GM21528 (cell line): ENCODE measurements around the gene KNOP1.

Source experiments
- ATAC-seq: cut with Tn5 transposase; IDR thresholded peaks from one replicate; pipeline ENCODE4 v1.9.1; 2021; ENCODE audit warnings: mild to moderate bottlenecking, moderate library complexity; ENCODE audit not compliant: unreplicated experiment, low FRiP score

KNOP1 gene

DNA sequence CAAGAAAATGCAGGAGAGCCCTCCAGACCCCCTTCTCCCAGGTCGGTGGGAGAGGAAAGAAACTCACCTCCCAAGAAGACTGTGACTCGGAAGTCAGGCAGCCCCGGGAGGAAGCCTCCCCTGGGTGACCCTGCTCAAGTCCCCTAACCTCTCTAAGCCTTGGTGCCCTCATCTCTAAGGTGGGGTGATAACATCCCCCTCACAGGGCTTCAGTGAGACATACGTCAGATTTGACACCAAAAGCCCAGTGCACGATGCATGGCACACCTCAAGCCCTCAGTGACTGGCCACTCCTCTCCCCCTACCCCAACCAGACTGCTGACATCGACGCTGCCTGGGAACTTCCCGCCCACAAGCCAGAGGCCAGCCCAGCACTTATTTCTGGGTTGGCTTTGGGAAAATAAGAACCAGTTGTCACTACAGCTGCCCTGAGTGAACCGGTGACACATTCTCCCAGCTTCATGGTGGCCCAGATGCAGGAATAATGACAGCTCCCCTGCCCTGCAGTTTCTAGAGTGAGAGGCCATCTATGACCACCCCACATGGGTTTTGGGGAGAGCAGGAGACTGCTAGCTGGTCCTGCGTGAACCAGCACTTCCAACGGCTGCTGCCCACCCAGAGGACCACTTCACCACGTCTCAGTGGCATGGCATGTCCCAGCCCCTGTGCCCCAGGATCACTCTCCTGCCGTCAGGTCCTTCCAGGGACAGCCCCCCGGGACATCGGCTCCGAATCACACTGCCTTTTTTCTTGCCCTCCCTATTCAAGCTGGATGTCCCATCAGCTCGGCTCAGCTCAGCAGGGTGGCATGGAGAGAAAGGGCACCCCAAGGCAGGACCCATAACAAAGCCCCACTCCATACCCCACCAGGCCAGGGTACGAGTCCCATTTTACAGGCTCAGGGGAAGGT, 9.5 kb downstream of the KNOP1 start:
- no peak for ATAC-seq

DNA sequence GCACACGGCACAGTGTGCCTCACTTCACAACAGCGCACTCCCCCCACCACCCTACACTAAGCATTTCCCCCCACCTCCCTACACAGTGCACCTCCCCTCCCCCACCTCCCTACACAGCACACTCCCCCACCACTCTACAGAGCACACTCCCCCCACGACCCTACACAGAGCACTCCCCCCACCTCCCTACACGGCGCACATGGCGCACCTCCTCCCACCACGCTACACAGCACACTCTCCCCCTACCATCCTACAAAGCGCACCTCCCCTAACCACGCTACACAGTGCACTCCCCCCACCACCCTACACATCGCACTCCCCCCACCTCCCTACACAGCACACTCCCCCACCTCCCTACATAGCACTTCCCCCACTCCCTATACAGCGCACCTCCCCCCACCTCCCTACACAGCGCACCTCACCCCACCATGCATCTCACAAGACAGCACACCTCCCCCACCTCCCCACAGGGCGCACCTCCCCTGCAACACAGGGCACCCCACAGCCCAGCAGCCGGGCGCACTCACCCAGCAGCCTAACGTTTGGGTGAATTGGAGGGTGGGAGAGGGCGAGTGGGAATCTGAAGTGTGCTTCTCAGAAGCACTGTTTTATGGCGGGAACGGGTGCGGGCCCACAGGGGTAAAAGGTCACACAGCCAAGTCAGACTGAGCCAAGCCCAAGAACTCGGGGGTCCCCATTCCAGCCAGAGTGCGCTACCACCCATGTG, 10.3 kb downstream of the KNOP1 start:
- ATAC-seq: no peak

DNA sequence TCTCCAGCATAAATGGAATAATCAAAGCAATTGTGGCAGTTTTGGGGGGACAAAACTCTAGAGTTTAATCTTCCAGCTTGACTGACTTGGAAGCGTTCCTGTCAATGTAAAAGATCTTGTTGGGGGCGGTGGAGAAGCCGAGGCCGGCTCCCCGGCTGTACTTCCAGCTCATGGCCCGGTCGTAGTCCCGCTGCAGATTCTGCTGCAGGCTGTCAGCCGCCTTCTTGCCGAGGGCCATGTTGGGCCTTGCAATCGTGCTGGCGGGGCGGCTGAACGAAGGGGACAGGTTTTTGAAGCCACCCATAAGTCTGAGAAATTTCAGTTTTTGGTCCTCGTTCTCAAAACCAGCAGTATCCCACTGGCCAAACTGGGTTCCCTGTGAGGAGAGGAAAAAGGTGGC, 11.2 kb downstream of the KNOP1 start:
- no peak for ATAC-seq

DNA sequence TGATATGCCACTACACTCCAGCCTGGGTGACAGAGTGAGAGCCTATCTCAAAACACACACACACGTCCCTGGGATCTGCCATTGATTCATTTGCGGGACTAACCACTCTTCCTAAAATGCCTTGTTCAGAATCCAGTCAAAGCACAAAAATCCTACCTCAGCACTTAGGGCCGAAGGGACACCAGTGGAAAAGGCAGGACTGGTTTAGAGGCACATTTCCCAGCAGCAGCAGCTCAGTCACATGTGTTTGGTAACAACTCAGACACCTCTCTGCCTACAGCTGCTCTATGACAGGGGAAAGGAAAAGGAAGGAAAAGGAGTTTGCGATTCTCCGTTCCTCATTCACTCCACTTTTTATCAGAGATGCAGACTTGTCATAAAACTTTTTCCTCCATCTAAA, 12.2 kb downstream of the KNOP1 start:
- ATAC-seq: no peak

DNA sequence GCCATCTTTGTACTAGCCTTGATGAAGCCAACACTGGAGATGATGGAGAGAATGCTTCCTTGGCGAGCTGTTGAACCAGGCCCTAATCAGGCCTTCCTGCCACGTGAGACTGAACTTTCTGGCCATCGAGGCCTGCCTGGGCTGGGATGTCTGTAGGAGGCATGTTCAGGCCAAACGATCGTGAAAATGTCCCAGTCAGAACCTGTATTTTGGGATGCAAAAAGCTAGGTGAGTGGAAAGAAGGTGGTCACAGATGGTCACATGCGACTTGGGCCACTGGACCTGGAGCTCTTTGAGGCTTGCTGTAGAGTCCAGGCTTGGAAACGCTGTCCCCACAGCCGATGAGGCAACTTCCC, 12.9 kb downstream of the KNOP1 start:
- ATAC-seq: no peak

DNA sequence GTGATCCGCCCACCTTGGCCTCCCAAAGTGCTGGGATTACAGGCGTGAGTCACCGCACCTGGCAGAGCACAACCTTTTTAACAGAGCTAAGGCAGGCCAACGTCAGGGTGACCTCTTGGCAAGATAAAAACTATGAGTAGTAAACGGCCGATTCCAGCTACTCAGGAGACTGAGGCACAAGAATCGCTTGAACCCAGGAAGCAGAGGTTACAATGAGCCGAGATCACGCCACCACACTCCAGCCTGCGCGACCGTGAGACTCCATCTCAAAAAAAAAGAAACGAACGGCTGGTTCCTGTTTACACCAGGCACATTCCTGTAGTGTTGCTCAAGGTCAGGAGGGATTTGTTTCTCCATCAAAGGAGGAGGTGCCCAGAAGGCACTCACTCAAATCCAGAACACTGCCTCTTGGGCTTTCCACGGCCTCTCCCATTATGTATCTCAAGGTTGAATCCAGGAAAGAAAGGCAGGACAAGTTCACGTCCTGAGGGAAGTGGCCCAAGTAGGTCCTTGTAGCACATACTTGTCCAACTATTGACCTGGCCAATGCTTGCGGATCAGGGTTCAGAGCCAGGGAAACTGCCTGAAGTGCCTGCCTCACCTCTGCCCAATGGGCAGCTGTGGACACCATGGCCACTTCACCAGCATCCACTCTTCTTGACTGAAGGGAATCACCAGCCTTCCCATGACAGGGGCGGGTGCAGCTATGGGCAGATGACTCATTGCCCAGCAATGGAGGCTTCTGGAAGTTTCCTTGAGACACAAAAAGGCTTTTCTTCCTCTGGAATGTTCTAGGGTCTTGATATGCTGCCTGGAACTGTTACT, 13.5 kb downstream of the KNOP1 start:
- ATAC-seq: no peak

DNA sequence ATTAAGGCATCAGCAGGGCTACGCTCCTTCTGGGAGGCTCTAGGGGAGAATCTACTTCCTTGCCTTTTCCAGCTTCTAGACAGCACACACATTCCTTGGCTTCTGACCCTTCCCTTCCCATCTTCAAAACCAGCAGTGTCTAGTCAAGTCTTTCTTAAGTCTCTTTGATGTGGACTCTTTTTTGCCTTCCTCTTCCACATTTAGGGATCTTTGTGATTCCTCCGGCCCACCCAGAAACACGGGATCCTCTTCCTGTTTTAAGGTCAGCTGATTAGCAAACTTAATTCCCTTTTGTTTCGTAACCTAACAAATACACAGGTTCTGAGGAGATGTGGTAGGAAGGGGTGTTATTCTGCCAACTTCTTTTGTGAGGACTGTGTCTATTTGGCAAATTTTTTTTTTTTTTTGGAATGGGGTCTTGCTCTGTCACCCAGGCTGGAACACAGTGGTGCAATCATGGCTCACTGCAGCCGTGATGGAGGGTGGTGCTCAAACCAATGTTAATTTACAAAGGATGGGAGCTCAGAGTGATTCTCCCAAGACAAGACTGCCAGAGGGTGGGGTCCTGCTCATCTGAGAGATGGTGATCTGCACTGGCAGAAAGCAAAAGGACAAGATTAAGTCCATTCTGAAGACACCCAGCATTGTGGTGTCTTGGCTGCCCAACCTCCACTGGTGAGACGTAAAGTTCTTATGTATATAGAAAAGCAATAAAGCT, 14.7 kb downstream of the KNOP1 start:
- ATAC-seq: no peak

DNA sequence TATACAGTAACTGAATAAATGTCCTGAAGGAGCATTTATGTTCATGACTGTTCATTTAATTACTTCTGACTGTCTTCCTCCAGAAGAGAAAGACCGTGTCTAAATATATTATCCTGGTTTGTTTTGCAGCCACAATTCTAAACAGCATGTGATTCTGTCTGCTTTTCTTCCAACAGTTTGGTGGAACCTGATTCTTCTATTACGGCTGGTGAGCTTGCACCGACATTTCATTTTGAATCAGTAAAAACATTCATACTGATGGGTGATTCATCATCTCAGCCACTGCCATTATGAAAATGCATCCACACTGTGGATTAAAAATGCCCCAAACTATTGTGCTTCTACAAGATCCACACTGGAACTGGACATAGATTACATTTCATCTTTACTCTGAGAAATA, 16.9 kb downstream of the KNOP1 start:
- no peak for ATAC-seq

DNA sequence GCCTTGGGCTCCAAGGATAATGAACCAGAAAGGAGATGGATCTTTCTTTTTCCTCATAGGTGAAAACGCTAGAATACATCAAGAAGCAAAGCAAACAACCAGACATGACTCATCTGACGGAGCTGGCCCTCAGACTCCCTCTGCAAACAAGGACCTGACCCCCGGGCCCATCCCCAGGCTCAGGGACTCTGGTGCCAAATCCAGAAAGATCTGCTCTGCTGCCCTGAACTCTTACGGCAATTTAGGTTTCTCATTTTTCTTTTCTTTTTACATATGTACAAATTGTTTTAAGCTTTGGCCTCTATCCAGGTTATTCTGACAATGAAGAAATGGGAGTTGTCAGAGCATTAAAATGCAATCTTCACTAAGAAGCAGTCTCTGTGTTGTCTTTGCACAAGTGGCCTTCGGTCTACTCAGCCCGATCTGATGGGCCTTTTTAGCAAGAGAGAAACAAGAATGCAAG, 17.7 kb downstream of the KNOP1 start:
- no peak for ATAC-seq

DNA sequence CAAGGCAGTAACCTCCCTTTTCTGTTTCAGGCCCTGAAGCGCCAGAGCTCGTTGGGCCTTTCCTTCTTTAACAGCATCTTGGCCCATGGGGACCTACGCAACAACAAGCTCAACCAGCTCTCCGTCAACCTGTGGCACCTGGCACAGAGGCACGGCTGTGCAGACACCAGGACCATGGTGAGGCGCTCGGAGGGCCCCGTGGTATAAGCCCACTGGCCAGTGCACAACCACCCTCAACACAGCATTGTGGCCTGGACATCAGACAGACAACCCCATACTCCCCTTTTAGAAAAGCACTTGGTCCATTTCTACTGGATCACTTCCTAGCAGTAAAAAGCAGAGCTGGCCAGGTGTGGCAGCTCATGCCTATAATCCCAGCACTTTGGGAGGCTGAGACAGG, 18.6 kb downstream of the KNOP1 start:
- no peak for ATAC-seq

DNA sequence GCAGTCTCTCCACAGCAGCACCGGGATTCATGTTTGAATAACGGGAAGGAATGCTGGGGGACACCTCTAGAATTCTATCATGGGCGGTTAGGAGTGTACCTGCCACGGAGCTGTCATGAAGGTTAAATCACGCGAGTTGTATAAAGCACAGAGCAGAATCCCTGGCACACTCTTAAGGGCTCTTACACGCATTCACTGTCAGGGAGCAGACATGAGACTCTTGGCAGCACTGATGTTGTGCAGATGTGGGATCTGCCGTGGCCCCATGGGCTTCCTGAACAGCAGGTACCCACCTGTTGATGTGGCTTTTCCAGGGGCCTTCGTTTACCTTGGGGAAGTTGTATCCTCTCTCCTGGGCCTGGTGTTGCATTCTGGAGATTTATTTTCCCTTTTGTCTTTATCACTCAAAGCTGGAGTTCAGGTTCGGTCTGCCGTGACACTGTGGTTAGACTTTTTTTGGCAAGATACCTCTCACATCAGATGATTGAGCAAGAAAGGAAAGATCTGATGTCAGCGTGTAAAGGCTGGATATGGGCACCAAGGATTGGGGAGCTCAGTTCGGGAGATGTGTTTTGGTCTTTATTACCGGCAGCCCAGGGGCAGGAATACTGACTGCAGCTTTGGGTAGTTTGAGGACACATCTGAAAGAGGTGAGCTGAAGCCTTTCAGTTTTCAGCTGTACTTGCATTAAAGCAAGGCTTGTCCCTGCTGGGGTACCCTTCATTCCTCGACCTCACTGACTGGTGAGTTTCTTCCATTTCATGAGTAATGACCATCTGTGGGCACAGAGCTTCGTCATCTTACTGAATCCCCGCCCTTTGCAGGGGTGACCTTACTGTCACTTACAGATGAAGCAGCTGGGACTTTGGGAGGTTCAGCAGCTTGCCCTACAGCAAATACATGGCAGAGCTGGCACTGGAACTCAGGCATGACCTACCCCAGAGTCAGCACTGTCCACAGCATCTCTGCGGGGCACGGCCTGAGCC, 19.3 kb downstream of the KNOP1 start:
- ATAC-seq: no peak

DNA sequence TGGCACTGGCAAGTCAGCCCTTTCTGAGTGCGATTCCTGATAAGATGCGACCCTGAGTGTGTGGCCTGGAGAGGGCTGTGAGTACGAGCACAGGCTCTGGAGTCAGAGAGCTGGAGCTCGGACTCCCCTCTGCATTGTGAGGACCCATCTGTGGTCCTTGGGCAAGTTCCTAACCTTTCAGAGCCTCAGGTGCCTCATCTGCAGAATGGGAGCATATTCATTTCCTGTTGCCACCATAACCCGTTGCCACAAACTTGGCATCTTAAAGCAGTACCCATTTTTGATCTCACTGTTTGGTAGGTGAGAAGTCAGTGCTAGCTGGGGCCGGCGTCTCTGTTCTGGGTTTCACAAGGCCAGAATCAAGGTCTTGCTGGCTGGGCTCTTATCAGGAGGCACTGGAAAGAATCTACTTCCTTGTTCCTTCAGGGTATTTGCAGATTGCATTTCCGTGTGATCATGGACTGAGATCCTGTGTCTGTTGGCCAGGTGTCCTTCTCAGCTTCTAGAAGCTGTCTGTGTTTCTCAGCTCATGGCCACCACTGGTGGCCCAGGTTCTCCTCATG, 20.2 kb downstream of the KNOP1 start:
- no peak for ATAC-seq

DNA sequence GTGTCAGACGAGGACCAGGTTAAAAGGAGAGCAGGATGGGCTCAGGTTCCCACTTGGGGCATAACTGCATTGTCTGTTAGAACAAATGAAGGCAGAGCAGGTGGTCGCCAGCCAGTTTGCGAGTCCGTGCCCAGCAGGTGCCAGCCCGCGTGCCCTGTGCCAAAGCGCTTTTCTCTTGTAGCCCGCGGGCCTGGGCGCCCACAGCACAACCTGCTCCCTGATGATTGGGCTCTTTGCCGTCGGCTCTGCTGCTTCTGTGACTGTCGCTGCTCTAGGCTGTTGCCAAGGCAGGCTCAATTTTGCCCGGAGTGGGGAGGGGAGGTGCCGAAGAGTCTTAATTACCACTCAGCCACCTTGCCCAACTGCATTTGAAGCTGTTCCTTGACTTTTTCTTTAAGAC, 21.1 kb downstream of the KNOP1 start:
- no peak for ATAC-seq

DNA sequence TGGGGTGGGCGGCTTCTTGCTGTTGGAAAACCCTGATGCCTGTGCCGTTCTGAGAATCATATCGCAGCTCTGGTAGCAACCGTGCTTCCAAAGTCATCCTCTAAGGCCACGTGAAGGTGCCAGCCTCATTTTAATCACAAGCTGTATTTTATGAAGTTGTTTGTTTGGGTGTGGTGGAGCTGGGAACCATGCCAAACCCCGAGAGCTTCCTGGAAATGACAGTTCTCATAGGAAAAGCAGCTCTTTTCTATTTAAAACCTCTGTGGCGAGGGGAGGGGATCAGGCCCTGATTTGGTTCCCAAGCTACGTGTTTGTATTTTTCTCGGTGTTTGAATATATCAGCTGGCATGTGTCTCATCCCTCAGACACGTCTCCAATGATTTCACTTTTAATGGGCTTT, 21.7 kb downstream of the KNOP1 start:
- no peak for ATAC-seq

DNA sequence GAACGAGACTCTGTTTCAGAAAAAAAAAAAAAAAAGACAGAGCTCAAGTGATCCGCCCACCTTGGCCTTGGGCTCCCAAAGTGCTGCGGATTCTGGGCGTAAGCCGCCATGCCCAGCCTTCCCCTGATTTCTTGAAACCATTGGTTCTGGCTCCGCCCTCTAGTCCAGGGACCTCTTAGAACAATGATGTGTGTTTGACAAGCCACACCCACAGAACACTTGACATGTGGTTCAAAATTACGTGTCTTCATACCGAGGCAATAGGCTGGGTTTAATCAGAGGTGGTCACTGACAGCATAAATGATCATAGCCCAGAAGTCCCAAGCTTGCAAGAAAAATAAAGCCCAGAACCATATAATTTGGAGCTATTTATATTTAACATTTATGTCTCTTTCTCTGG, 23.0 kb downstream of the KNOP1 start:
- no peak for ATAC-seq

DNA sequence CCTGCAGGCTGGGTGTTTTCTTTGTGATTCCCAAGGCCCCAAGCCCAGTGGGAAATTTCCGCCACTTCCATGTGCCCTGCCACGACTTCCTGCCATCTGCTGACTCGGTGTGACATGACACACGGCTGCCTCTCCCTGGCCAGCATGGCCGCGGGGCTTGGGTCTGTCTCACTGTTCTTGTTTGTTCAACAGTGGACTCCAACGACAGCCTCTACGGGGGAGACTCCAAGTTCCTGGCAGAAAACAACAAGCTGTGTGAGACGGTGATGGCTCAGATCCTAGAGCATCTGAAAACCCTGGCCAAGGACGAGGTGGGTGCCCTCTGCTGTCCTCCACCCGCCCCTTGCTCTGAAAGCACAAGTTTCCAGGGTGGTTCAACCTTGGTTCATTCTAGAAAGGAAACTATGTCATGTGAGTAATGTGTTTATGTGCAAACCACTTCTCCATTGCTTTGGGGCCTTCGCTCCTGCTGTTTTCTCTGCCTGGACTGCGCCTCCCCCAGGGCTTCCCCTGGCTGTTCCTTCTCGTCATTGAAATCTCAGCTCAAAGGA, 26.8 kb downstream of the KNOP1 start:
- no peak for ATAC-seq

DNA sequence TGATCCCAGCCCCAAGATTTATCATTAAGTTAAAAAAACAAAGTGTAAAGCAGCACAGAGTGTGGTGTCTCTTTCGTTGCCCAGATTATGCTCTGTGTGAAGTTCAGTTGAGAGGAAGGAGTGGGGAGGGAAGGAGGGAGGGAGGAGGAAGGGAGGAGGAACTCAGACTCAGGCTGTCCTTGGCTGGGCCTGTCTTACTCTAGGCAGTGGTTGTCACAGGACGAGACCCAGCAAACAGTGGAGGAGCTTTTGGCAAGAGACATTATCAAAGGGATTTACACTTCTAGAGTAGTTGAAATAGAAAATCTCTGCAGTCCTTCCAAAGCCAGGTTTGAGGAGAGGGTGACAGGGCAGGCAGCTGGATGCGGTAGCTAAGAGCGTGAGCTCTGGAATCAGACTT, 27.8 kb downstream of the KNOP1 start:
- ATAC-seq: no peak

DNA sequence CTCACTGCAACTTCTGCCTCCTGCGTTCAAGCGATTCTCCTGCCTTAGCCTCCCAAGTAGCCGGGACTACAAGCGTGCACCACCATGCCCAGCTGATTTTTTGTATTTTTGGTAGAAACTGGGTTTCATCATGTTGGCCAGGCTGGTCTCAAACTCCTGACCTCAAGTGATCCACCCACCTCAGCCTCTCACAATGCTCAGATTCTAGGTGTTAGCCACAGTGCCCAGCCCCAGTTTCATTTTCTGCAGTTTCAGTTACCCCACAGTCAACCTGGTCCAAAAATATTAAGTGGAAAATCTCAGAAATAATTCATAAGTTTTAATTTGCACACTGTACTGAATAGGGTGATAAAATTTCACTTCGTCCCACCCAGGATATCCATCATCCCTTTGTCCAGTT, 28.7 kb downstream of the KNOP1 start:
- ATAC-seq: no peak
